HCT116 (cell line): Measurements from ENCODE around the gene KCNN3. TPM values are rescaled to one million over a fixed set of nuclear protein-coding genes. Genes with fewer than 3 reads are reported as not detected.

ENCODE experiments used
- ATAC-seq: fragments of 200-7000 bp; cut with Tn5 transposase; 2 replicates; pipeline ENCODE4 v1.9.1; 2020; ENCODE audit warnings: mild to moderate bottlenecking, moderate library complexity
- BruUV-seq: library from RNA; stranded (reverse); fragments of 400-500 nt; replicated peaks from 2 replicates; lab custom pipeline; 2021; lab: Mats Ljungman, UMichigan
- CTCF ChIA-PET: fragments of 300-600 bp; sonication (Branson Sonifier 250); formaldehyde crosslinking; loops from one replicate; lab custom pipeline; 2021; ENCODE audit warnings: antibody characterized with exemption; lab: Charles Lee
- POLR2A ChIA-PET: fragments of 300-600, 350-600 bp; sonication (Branson Sonifier 250); formaldehyde crosslinking; loops from one replicate; lab custom pipeline; 2021; ENCODE audit warnings: antibody characterized with exemption; lab: Charles Lee
- RAD21 ChIA-PET, 2 experiments: fragments of 300-600 bp; sonication (Branson Sonifier 250); formaldehyde crosslinking; loops; one replicate each; lab custom pipeline; 2023; ENCODE audit warnings: low total read pairs in 2 of 2; ENCODE audit not compliant: uncharacterized antibody in 2 of 2, unreplicated experiment in 2 of 2, low non-redundant PET in 1 of 2; lab: Charles Lee
- DNase-seq: peaks from one replicate; pipeline ENCODE4 v3.0.0-alpha.2; 2010; ENCODE audit warnings: low read depth, low spot score
- H2AFZ ChIP-seq: fragments of 200-600 bp; shearing (Covaris generic), sonication (generic); 2 replicates; pipeline ENCODE4 v1.6.1; 2017; ENCODE audit warnings: low read depth, mixed run types, mixed read lengths, antibody characterized with exemption, low read length; ENCODE audit not compliant: poor library complexity, severe bottlenecking
- H3K27ac ChIP-seq: 2 replicates; pipeline ENCODE4 v1.5.1; 2012; ENCODE audit warnings: low read depth, low read length
- H3K27me3 ChIP-seq: fragments of 200-600 bp; sonication (generic); 2 replicates; pipeline ENCODE4 v1.6.1; 2016; ENCODE audit warnings: mixed run types, low read length, mixed read lengths; ENCODE audit not compliant: insufficient read depth
- H3K36me3 ChIP-seq, 2 experiments: fragments of 200-500 bp in 1 of 2; fragments of 200-600 bp in 1 of 2; sonication (Bioruptor generic) in 1 of 2; sonication (generic) in 1 of 2; 2 replicates each; pipeline versions ENCODE4 v1.5.1 to v1.6.1; 2014 to 2016; ENCODE audit warnings: low read length in 2 of 2, inconsistent platforms in 1 of 2, mixed read lengths in 1 of 2, mixed run types in 1 of 2; ENCODE audit not compliant: insufficient read depth in 2 of 2, control insufficient read depth in 1 of 2
- H3K4me1 ChIP-seq, 2 experiments: fragments of 200-600 bp in 1 of 2; sonication (generic) in 1 of 2; 2 replicates each; pipeline versions ENCODE4 v1.5.1 to v1.6.1; 2012 to 2017; ENCODE audit warnings: low read length in 2 of 2, inconsistent platforms in 1 of 2, mild to moderate bottlenecking in 1 of 2, mixed read lengths in 1 of 2, mixed run types in 1 of 2, moderate library complexity in 1 of 2; ENCODE audit not compliant: insufficient read depth in 2 of 2, control insufficient read depth in 1 of 2
- H3K4me2 ChIP-seq: fragments of 200-600 bp; sonication (generic); 2 replicates; pipeline ENCODE4 v1.6.1; 2017; ENCODE audit warnings: mixed run types, low read length, mixed read lengths
- H3K4me3 ChIP-seq, 2 experiments: fragments of 200-600 bp in 1 of 2; sonication (generic) in 1 of 2; replicated peaks in 1 of 2; 2 replicates each; pipeline ENCODE4 v1.5.1; 2011 to 2016; ENCODE audit warnings: low read length in 2 of 2, control low read depth in 1 of 2, low read depth in 1 of 2, mild to moderate bottlenecking in 1 of 2, mixed read lengths in 1 of 2, mixed run types in 1 of 2
- H3K79me2 ChIP-seq: fragments of 200-600 bp; sonication (generic); 2 replicates; pipeline ENCODE4 v1.6.1; 2017; ENCODE audit warnings: mild to moderate bottlenecking, mixed run types, low read length, moderate library complexity, mixed read lengths; ENCODE audit not compliant: insufficient read depth
- H3K9ac ChIP-seq: fragments of 200-600 bp; sonication (generic); 2 replicates; pipeline ENCODE4 v1.6.1; 2016; ENCODE audit warnings: low read length, mixed read lengths
- H3K9me2 ChIP-seq: fragments of 200-600 bp; sonication (generic), shearing (Covaris generic); 2 replicates; pipeline ENCODE4 v1.6.1; 2017; ENCODE audit warnings: mixed run types, mild to moderate bottlenecking, moderate library complexity; ENCODE audit not compliant: insufficient read depth
- H3K9me3 ChIP-seq, 2 experiments: fragments of 200-500 bp in 1 of 2; fragments of 200-600 bp in 1 of 2; sonication (Bioruptor generic) in 1 of 2; sonication (generic) in 1 of 2; 2 replicates each; pipeline ENCODE4 v1.6.1; 2014 to 2017; ENCODE audit warnings: low read length in 2 of 2, mixed read lengths in 2 of 2, inconsistent platforms in 1 of 2, low read depth in 1 of 2, mild to moderate bottlenecking in 1 of 2, mixed run types in 1 of 2, moderate library complexity in 1 of 2; ENCODE audit not compliant: control insufficient read depth in 1 of 2, insufficient read depth in 1 of 2
- H4K20me1 ChIP-seq: fragments of 200-600 bp; sonication (generic), shearing (Covaris generic); 2 replicates; pipeline ENCODE4 v1.6.1; 2017; ENCODE audit warnings: mixed run types, mild to moderate bottlenecking, moderate library complexity; ENCODE audit not compliant: insufficient read depth
- CEBPB ChIP-seq: IDR thresholded peaks from 2 replicates; pipeline ENCODE4 v1.6.1; 2012; ENCODE audit warnings: low read depth
- EGR1 ChIP-seq: IDR thresholded peaks from 2 replicates; pipeline ENCODE4 v1.6.1; 2012; ENCODE audit warnings: low read depth
- EZH2 ChIP-seq: fragments of 200-600 bp; sonication (generic); IDR thresholded peaks from 2 replicates; pipeline ENCODE4 v1.6.1; 2017; ENCODE audit warnings: antibody characterized with exemption, mixed run types
- EZH2phosphoT487 ChIP-seq: fragments of 200-600 bp; IDR thresholded peaks from 2 replicates; pipeline ENCODE4 v1.6.1; 2018; ENCODE audit warnings: antibody characterized with exemption, borderline replicate concordance
- FOSL1 ChIP-seq: IDR thresholded peaks from 2 replicates; pipeline ENCODE4 v1.6.1; 2012; ENCODE audit warnings: low read depth
- MAX ChIP-seq: IDR thresholded peaks from 2 replicates; pipeline ENCODE4 v1.6.1; 2012
- RAD21 ChIP-seq: IDR thresholded peaks from 2 replicates; pipeline ENCODE4 v1.6.1; 2012; ENCODE audit warnings: low read depth, mild to moderate bottlenecking
- SP1 ChIP-seq: IDR thresholded peaks from 2 replicates; pipeline ENCODE4 v1.6.1; 2012; ENCODE audit warnings: low read depth
- ZBTB33 ChIP-seq: IDR thresholded peaks from 2 replicates; pipeline ENCODE4 v1.6.1; 2011; ENCODE audit warnings: mild to moderate bottlenecking, low read length, moderate library complexity; ENCODE audit not compliant: insufficient replicate concordance; ENCODE audit errors: extremely low read depth
- ZNF274 ChIP-seq: fragments of 200-500 bp; sonication (Bioruptor generic); IDR thresholded peaks from 2 replicates; pipeline ENCODE4 v1.6.1; 2014; ENCODE audit warnings: mild to moderate bottlenecking, low read depth, low read length, inconsistent platforms
- intact Hi-C: fragments of 100-400 bp; cut with micrococcal nuclease; formaldehyde crosslinking; loops from 2 replicates; pipeline ENCODE4 v1.10.0; 2022
- total RNA-seq: library from RNA; stranded (reverse); gene quantifications from one replicate; pipeline ENCODE4 v1.2.1, GENCODE V29; 2021; ENCODE audit not compliant: unreplicated experiment
- TF ChIP-seq, protein P1 (sequence below): IDR thresholded peaks from 2 replicates; pipeline ENCODE4 v1.6.1; 2012; ENCODE audit warnings: low read depth
- TF ChIP-seq, protein P2 (sequence below), 3 experiments: fragments of 200-600 bp in 1 of 3; sonication (generic) in 1 of 3; IDR thresholded peaks in 2 of 3; conservative IDR thresholded peaks in 1 of 3; 2 replicates each; pipeline ENCODE4 v1.5.1; 2012 to 2017; ENCODE audit warnings: low read depth in 2 of 3, low read length in 2 of 3, antibody characterized with exemption in 1 of 3, borderline replicate concordance in 1 of 3, control low read depth in 1 of 3, mild to moderate bottlenecking in 1 of 3, mixed read lengths in 1 of 3, mixed run types in 1 of 3, moderate library complexity in 1 of 3; ENCODE audit not compliant: insufficient read depth in 1 of 3

The KCNN3 gene
- total RNA-seq, 1 experiment from 2014 or later, result 1.1 TPM

GRCh38 chr1:154741327-154741726 lies 128.8 kb downstream of the KCNN3 start:
- no peaks in the 10 kb centered on the region for H4K20me1 ChIP-seq
- no peak overlapping the region for H3K9ac ChIP-seq
- intact Hi-C loops, result no loop called here
- no peak overlapping the region for H3K27ac ChIP-seq
- H3K36me3 ChIP-seq, result no peaks in the 10 kb centered on the region
- POLR2A ChIA-PET, result no interaction called here
- BruUV-seq, result no TSS peak
- CTCF ChIA-PET, result interaction anchor here (0.7 to 0.8 kb wide), 2 partner anchors 10 to 71 kb away, joined by 3 read pairs; no protein-coding TSS in a partner anchor
- RAD21 ChIA-PET, result no interaction called here
- H3K9me2 ChIP-seq, result no peaks in the 10 kb centered on the region
- no peak for TF ChIP-seq EGR1
- no peak for TF ChIP-seq ZBTB33
- no peak for TF ChIP-seq CEBPB
- no peak for TF ChIP-seq EZH2
- TF ChIP-seq FOSL1, result no peak
- no peak for TF ChIP-seq RAD21
- TF ChIP-seq, protein P1, sequence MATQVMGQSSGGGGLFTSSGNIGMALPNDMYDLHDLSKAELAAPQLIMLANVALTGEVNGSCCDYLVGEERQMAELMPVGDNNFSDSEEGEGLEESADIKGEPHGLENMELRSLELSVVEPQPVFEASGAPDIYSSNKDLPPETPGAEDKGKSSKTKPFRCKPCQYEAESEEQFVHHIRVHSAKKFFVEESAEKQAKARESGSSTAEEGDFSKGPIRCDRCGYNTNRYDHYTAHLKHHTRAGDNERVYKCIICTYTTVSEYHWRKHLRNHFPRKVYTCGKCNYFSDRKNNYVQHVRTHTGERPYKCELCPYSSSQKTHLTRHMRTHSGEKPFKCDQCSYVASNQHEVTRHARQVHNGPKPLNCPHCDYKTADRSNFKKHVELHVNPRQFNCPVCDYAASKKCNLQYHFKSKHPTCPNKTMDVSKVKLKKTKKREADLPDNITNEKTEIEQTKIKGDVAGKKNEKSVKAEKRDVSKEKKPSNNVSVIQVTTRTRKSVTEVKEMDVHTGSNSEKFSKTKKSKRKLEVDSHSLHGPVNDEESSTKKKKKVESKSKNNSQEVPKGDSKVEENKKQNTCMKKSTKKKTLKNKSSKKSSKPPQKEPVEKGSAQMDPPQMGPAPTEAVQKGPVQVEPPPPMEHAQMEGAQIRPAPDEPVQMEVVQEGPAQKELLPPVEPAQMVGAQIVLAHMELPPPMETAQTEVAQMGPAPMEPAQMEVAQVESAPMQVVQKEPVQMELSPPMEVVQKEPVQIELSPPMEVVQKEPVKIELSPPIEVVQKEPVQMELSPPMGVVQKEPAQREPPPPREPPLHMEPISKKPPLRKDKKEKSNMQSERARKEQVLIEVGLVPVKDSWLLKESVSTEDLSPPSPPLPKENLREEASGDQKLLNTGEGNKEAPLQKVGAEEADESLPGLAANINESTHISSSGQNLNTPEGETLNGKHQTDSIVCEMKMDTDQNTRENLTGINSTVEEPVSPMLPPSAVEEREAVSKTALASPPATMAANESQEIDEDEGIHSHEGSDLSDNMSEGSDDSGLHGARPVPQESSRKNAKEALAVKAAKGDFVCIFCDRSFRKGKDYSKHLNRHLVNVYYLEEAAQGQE, result no peak
- TF ChIP-seq MAX, result no peak
- TF ChIP-seq, protein P2, sequence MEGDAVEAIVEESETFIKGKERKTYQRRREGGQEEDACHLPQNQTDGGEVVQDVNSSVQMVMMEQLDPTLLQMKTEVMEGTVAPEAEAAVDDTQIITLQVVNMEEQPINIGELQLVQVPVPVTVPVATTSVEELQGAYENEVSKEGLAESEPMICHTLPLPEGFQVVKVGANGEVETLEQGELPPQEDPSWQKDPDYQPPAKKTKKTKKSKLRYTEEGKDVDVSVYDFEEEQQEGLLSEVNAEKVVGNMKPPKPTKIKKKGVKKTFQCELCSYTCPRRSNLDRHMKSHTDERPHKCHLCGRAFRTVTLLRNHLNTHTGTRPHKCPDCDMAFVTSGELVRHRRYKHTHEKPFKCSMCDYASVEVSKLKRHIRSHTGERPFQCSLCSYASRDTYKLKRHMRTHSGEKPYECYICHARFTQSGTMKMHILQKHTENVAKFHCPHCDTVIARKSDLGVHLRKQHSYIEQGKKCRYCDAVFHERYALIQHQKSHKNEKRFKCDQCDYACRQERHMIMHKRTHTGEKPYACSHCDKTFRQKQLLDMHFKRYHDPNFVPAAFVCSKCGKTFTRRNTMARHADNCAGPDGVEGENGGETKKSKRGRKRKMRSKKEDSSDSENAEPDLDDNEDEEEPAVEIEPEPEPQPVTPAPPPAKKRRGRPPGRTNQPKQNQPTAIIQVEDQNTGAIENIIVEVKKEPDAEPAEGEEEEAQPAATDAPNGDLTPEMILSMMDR (IDR thresholded peaks at IDR 0.05 in 2 of 3, conservative IDR thresholded peaks at IDR 0.05 in 1 of 3; ENCODE audit: borderline replicate concordance in 1 of 3, insufficient read depth in 1 of 3, low read depth in 2 of 3, low read length in 2 of 3), result no peak
- TF ChIP-seq ZNF274, result no peak
- no peak for TF ChIP-seq EZH2phosphoT487
- TF ChIP-seq SP1, result no peak
- TF ChIP-seq, all 23 proteins: peak for 0
- Histone ChIP-seq H3K79me2 (no peaks in the 10 kb centered on the region), H3K4me2 (no peak overlapping the region), H3K9me3 (no peaks in the 10 kb centered on the region), H3K27me3 (peaks cover 27% of the 10 kb centered on the region), H3K4me3 (no peak overlapping the region), H3K4me1 (peaks cover 0 to 6% of the 10 kb centered on the region in 2 experiments; a peak in 1 of 4 replicates), H2AFZ (no peak overlapping the region)
- no peak for DNase-seq
- no peak for ATAC-seq
